Measurements from ENCODE around the gene USP17L11. TPM values are rescaled to one million over a fixed set of nuclear protein-coding genes. Genes with fewer than 3 reads are reported as not detected.

The USP17L11 gene
- polyA plus RNA-seq, 3 donors: not detected

Other genes with a start within 250 kb of the USP17L11 start
- gene FAM90A26, start 45.0 kb upstream of the USP17L11 start, polyA plus RNA-seq (ENCODE audit: insufficient read length in 3 of 3): not detected
- gene USP17L10, start 4.7 kb upstream of the USP17L11 start, polyA plus RNA-seq (ENCODE audit: insufficient read length in 3 of 3): not detected
- not detected for gene USP17L12, start 4.7 kb downstream of the USP17L11 start, polyA plus RNA-seq (ENCODE audit: insufficient read length in 3 of 3)
- not detected for gene USP17L13, start 9.5 kb downstream of the USP17L11 start, polyA plus RNA-seq (ENCODE audit: insufficient read length in 3 of 3)
- not detected for gene USP17L15, start 19.0 kb downstream of the USP17L11 start, polyA plus RNA-seq (ENCODE audit: insufficient read length in 3 of 3)
- gene USP17L17, start 28.5 kb downstream of the USP17L11 start, polyA plus RNA-seq (ENCODE audit: insufficient read length in 3 of 3): not detected
- not detected for gene USP17L18, start 33.2 kb downstream of the USP17L11 start, polyA plus RNA-seq (ENCODE audit: insufficient read length in 3 of 3)
- not detected for gene USP17L19, start 38.0 kb downstream of the USP17L11 start, polyA plus RNA-seq (ENCODE audit: insufficient read length in 3 of 3)
- gene USP17L20, start 42.7 kb downstream of the USP17L11 start, polyA plus RNA-seq (ENCODE audit: insufficient read length in 3 of 3): not detected
- not detected for gene USP17L21, start 47.5 kb downstream of the USP17L11 start, polyA plus RNA-seq (ENCODE audit: insufficient read length in 3 of 3)
- not detected for gene USP17L22, start 52.2 kb downstream of the USP17L11 start, polyA plus RNA-seq (ENCODE audit: insufficient read length in 3 of 3)
- gene USP17L24, start 109.8 kb downstream of the USP17L11 start, polyA plus RNA-seq (ENCODE audit: insufficient read length in 3 of 3): not detected
- gene USP17L25, start 114.5 kb downstream of the USP17L11 start, polyA plus RNA-seq (ENCODE audit: insufficient read length in 3 of 3): not detected
- not detected for gene USP17L26, start 119.3 kb downstream of the USP17L11 start, polyA plus RNA-seq (ENCODE audit: insufficient read length in 3 of 3)
- gene USP17L5, start 124.0 kb downstream of the USP17L11 start, polyA plus RNA-seq (ENCODE audit: insufficient read length in 3 of 3): not detected
- not detected for gene USP17L27, start 128.7 kb downstream of the USP17L11 start, polyA plus RNA-seq (ENCODE audit: insufficient read length in 3 of 3)
- gene USP17L28, start 133.5 kb downstream of the USP17L11 start, polyA plus RNA-seq (ENCODE audit: insufficient read length in 3 of 3): not detected
- not detected for gene USP17L29, start 138.2 kb downstream of the USP17L11 start, polyA plus RNA-seq (ENCODE audit: insufficient read length in 3 of 3)
- not detected for gene USP17L30, start 147.7 kb downstream of the USP17L11 start, polyA plus RNA-seq (ENCODE audit: insufficient read length in 3 of 3)
- gene DEFB131A, start 229.0 kb downstream of the USP17L11 start, polyA plus RNA-seq (ENCODE audit: insufficient read length in 3 of 3): not detected